ENCODE data around the gene SEMA4D. TPM values are rescaled to one million over a fixed set of nuclear protein-coding genes. Genes with fewer than 3 reads are reported as not detected.

The SEMA4D gene
- total and polyA plus RNA-seq, 10 donors: 23.0 to 193 (median 157) TPM

- H3K4me1 ChIP-seq: peaks cover 21 to 100% (median 82%) of the 10 kb centered on the region in 6 donors
- no peaks in the 10 kb centered on the region for H3K27me3 ChIP-seq (replicated peaks in 1 of 7)
- intact Hi-C loops (cut with DNase I; ENCODE audit: low total_unique reads): no loop called here
- peaks cover 0 to 34% (median 0%) of the 10 kb centered on the region in 6 donors for H3K36me3 ChIP-seq
- H3K4me3 ChIP-seq: no peak overlapping the region
- DNase-seq: peak; percentile 42
- peak overlapping the region in 3 of 8 donors; percentile 80 to 97 (median 95) for H3K27ac ChIP-seq
- no peaks in the 10 kb centered on the region for H3K9me3 ChIP-seq
- no peak for TF ChIP-seq POLR2A (IDR thresholded peaks at IDR 0.05)
- TF ChIP-seq CTCF (IDR thresholded peaks at IDR 0.05 in 8 of 11, conservative IDR thresholded peaks at IDR 0.05 in 3 of 11): no peak
- TF ChIP-seq POLR2AphosphoS5 (IDR thresholded peaks at IDR 0.05): no peak
- WGBS, 5 donors: 89 to 92% (median 91%) methylated on average over 10 of the region's 10 CpGs
These were observed 37.4 kb downstream of the SEMA4D start for GRCh38 chr9:89460551-89460950.

GRCh38 chr9:89458768-89459496, 39.0 kb downstream of the SEMA4D start:
- Histone ChIP-seq H3K27ac (peak overlapping the region in 3 of 8 donors; percentile 43 to 97 (median 80)), H3K9me3 (no peaks in the 10 kb centered on the region), H3K4me1 (peaks cover 21 to 100% (median 81%) of the 10 kb centered on the region in 6 donors), H3K36me3 (peaks cover 0 to 49% (median 12%) of the 10 kb centered on the region in 6 donors), H3K4me3 (no peak overlapping the region), H3K27me3 (replicated peaks in 1 of 7) (no peaks in the 10 kb centered on the region)
- intact Hi-C loops (cut with DNase I; ENCODE audit: low total_unique reads): no loop called here
- no peak for TF ChIP-seq CTCF (IDR thresholded peaks at IDR 0.05 in 8 of 11, conservative IDR thresholded peaks at IDR 0.05 in 3 of 11)
- no peak for TF ChIP-seq POLR2A (IDR thresholded peaks at IDR 0.05)
- no peak for TF ChIP-seq POLR2AphosphoS5 (IDR thresholded peaks at IDR 0.05)
- 86 to 92% (median 89%) methylated on average over 7 to 8 of the region's 8 CpGs for WGBS, 5 donors
- DNase-seq: peak; percentile 68

- peak; percentile 52 for DNase-seq
- Histone ChIP-seq H3K27me3 (replicated peaks in 1 of 7) (no peaks in the 10 kb centered on the region), H3K27ac (peak overlapping the region in 5 of 8 donors; percentile 42 to 80 (median 71)), H3K4me3 (no peak overlapping the region), H3K9me3 (no peaks in the 10 kb centered on the region), H3K36me3 (peaks cover 0 to 64% (median 18%) of the 10 kb centered on the region in 6 donors), H3K4me1 (peaks cover 14 to 100% (median 71%) of the 10 kb centered on the region in 6 donors)
- TF ChIP-seq CTCF (IDR thresholded peaks at IDR 0.05 in 8 of 11, conservative IDR thresholded peaks at IDR 0.05 in 3 of 11) (no peak), POLR2AphosphoS5 (IDR thresholded peaks at IDR 0.05) (no peak), POLR2A (IDR thresholded peaks at IDR 0.05) (no peak)
- intact Hi-C loops (cut with DNase I; ENCODE audit: low total_unique reads): no loop called here
- WGBS, 5 donors: 90 to 93% (median 92%) methylated on average over 6 to 9 of the region's 9 CpGs
These were observed 40.5 kb downstream of the SEMA4D start for GRCh38 chr9:89457376-89457855.

GRCh38 chr9:89455356-89455824, 42.5 kb downstream of the SEMA4D start:
- peaks cover 14 to 88% (median 57%) of the 10 kb centered on the region in 6 donors for H3K4me1 ChIP-seq
- DNase-seq: peak; percentile 86

More at GRCh38 chr9:89455356-89455824, 42.5 kb downstream of the SEMA4D start:
- Histone ChIP-seq H3K27ac (peak overlapping the region in 7 of 8 donors; percentile 35 to 80 (median 52)), H3K4me3 (peak overlapping the region in 1 of 8 donors; percentile 10), H3K27me3 (replicated peaks in 1 of 7) (no peaks in the 10 kb centered on the region), H3K9me3 (no peaks in the 10 kb centered on the region), H3K36me3 (peaks cover 0 to 68% (median 19%) of the 10 kb centered on the region in 6 donors)
- 54 to 67% (median 55%) methylated on average over 9 of the region's 9 CpGs for WGBS, 5 donors
- TF ChIP-seq POLR2AphosphoS5 (IDR thresholded peaks at IDR 0.05): peak in 2 of 3 donors; percentile 61 to 62
- no peak for TF ChIP-seq POLR2A (IDR thresholded peaks at IDR 0.05)
- intact Hi-C loops (cut with DNase I; ENCODE audit: low total_unique reads): no loop called here

Measured in spleen (tissue), 11 donors.